Lung (tissue), 12 donors: ENCODE results near the gene CYP4B1. TPM values are rescaled to one million over a fixed set of nuclear protein-coding genes. Genes with fewer than 3 reads are reported as not detected.

Experiments used
- ATAC-seq: fragments of 200-7000 bp; cut with Tn5 transposase; one replicate; pipeline ENCODE4 v1.9.1; 2020; ENCODE audit warnings: moderate number of reproducible peaks; ENCODE audit not compliant: insufficient read depth, low FRiP score
- DNase-seq, 3 donors: peaks; one replicate each; pipeline ENCODE4 v3.0.0-alpha.2; 2013 to 2017
- H3K27ac ChIP-seq, 2 donors: one replicate each; pipeline ENCODE4 v1.5.1; 2013; ENCODE audit warnings: mild to moderate bottlenecking in 2 of 2, moderate library complexity in 2 of 2, control low read depth in 1 of 2, inconsistent platforms in 1 of 2, low read depth in 1 of 2, low read length in 1 of 2
- H3K27me3 ChIP-seq, 3 donors: one replicate each; pipeline ENCODE4 v1.5.1; 2013; ENCODE audit warnings: low read length in 2 of 3; ENCODE audit not compliant: control insufficient read depth in 3 of 3, insufficient read depth in 3 of 3
- H3K36me3 ChIP-seq, 4 donors: one replicate each; pipeline ENCODE4 v1.5.1; 2013; ENCODE audit warnings: low read length in 4 of 4, mild to moderate bottlenecking in 1 of 4, moderate library complexity in 1 of 4; ENCODE audit not compliant: control insufficient read depth in 4 of 4, insufficient read depth in 4 of 4
- H3K4me1 ChIP-seq, 5 donors: one replicate each; pipeline ENCODE4 v1.5.1; 2013; ENCODE audit warnings: low read length in 5 of 5, mild to moderate bottlenecking in 2 of 5, moderate library complexity in 1 of 5; ENCODE audit not compliant: control insufficient read depth in 5 of 5, insufficient read depth in 5 of 5
- H3K4me3 ChIP-seq: one replicate; pipeline ENCODE4 v1.5.1; 2013; ENCODE audit warnings: mild to moderate bottlenecking, control low read depth, moderate library complexity
- H3K9ac ChIP-seq, 2 donors: one replicate each; pipeline ENCODE4 v1.5.1; 2013; ENCODE audit warnings: low read length in 2 of 2, control low read depth in 1 of 2; ENCODE audit not compliant: insufficient read depth in 1 of 2
- H3K9me3 ChIP-seq, 4 donors: one replicate each; pipeline ENCODE4 v1.5.1; 2013; ENCODE audit warnings: low read length in 3 of 4, mild to moderate bottlenecking in 1 of 4, moderate library complexity in 1 of 4; ENCODE audit not compliant: control insufficient read depth in 4 of 4, insufficient read depth in 3 of 4
- WGBS, 2 donors: extraction: QIAGEN DNeasy Blood & Tissue Kit; methylation state at CpG; one replicate each; pipeline ENCODE4 v1.1.7; 2013; 5-methylcytosine and 5-hydroxymethylcytosine counted together
- polyA plus RNA-seq, 2 donors: library from polyadenylated mRNA; stranded (reverse); fragments of 200-250 nt; gene quantifications; one replicate each; pipeline ENCODE4 v1.2.1, GENCODE V29; 2013
- total RNA-seq, 2 donors: library from RNA; depleted of rRNA in 1 of 2; stranded (reverse); fragments of >200 nt in 1 of 2; gene quantifications; one replicate each; pipeline ENCODE4 v1.2.1, GENCODE V29; 2014 to 2021
- TF ChIP-seq, protein P1 (sequence below): IDR thresholded peaks from 2 replicates; pipeline ENCODE4 v1.5.1; 2012; ENCODE audit warnings: mild to moderate bottlenecking; ENCODE audit errors: control extremely low read depth, extremely low read depth
- donor health status: control.
- donor health status: control.
- donor health status: Bipolar disorder and iron deficiency.
- donor health status: healthy.
- donor health status: DM: yes; HTN: yes; CAD: no.

The CYP4B1 gene
- total and polyA plus RNA-seq, 4 donors: 75.7 to 180 (median 157) TPM

DNA sequence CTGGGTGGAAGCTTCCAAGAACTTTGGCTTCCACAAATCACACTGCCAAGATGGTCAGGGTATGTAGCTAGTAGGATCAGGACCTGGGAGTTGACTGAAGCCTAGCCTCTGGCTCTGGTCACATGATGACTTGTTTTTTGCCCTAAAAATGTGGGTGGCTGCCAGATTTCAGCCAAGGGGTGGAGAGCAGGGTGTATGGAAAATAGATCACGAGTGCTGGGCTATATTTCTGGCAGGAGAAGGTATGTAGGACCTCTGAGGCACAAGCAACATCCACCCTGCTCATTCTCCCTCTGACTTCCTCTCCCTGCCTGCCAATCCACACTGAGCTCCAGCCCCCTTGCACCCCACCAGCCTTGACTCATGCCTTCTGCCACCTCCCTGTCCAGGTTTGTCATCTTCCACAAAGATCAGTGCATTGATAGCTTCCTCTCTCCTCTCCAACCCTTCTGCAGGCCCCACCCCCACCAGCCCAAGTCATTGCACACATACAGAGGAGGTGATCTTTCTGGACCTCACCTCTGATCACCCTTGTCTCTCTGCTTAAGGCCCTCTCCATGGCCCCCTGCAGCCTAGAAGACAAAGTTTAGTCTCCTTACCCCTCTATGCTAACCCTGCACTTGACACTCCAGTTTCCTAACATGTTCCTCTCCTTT, 8.3 kb upstream of the CYP4B1 start:
- 28 to 67% methylated on average over 1 of the region's 1 CpG for WGBS, 2 donors
- no peaks in the 10 kb centered on the region for H3K9me3 ChIP-seq
- TF ChIP-seq, protein P1, sequence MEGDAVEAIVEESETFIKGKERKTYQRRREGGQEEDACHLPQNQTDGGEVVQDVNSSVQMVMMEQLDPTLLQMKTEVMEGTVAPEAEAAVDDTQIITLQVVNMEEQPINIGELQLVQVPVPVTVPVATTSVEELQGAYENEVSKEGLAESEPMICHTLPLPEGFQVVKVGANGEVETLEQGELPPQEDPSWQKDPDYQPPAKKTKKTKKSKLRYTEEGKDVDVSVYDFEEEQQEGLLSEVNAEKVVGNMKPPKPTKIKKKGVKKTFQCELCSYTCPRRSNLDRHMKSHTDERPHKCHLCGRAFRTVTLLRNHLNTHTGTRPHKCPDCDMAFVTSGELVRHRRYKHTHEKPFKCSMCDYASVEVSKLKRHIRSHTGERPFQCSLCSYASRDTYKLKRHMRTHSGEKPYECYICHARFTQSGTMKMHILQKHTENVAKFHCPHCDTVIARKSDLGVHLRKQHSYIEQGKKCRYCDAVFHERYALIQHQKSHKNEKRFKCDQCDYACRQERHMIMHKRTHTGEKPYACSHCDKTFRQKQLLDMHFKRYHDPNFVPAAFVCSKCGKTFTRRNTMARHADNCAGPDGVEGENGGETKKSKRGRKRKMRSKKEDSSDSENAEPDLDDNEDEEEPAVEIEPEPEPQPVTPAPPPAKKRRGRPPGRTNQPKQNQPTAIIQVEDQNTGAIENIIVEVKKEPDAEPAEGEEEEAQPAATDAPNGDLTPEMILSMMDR: no peak
- ATAC-seq: no peak
- DNase-seq: no peak
- H3K4me3 ChIP-seq: no peak overlapping the region
- no peak overlapping the region for H3K27ac ChIP-seq
- no peaks in the 10 kb centered on the region for H3K27me3 ChIP-seq
- H3K36me3 ChIP-seq: no peaks in the 10 kb centered on the region
- H3K9ac ChIP-seq: no peak overlapping the region
- H3K4me1 ChIP-seq: peaks cover 0 to 3% (median 0%) of the 10 kb centered on the region in 5 donors

DNA sequence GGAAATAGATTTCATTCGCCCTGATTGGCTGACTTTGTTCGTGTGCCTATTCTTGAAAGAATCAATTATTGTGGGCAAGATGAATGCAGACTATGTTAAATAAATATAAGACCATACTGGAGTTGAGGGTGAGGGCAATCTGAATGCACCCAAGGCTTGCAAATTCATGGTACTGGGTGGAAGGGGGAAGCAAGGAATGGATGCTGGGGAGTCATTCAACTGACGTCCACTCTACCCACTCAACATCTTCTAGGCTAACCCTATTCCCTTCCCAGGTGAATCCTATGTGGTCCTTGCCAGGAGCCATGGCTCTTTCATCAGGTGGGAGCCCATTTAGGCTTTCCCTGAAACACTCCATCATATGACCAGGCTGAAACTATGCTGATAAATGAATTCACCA, 5.7 kb upstream of the CYP4B1 start:
- Histone ChIP-seq H3K27ac (no peak overlapping the region), H3K9me3 (no peaks in the 10 kb centered on the region), H3K9ac (no peak overlapping the region), H3K4me3 (no peak overlapping the region), H3K27me3 (no peaks in the 10 kb centered on the region), H3K4me1 (peaks cover 0 to 3% (median 0%) of the 10 kb centered on the region in 5 donors), H3K36me3 (no peaks in the 10 kb centered on the region)
- WGBS, 2 donors: 85 to 87% methylated on average over 3 of the region's 3 CpGs
- DNase-seq: no peak
- ATAC-seq: no peak
- TF ChIP-seq, protein P1: no peak

DNA sequence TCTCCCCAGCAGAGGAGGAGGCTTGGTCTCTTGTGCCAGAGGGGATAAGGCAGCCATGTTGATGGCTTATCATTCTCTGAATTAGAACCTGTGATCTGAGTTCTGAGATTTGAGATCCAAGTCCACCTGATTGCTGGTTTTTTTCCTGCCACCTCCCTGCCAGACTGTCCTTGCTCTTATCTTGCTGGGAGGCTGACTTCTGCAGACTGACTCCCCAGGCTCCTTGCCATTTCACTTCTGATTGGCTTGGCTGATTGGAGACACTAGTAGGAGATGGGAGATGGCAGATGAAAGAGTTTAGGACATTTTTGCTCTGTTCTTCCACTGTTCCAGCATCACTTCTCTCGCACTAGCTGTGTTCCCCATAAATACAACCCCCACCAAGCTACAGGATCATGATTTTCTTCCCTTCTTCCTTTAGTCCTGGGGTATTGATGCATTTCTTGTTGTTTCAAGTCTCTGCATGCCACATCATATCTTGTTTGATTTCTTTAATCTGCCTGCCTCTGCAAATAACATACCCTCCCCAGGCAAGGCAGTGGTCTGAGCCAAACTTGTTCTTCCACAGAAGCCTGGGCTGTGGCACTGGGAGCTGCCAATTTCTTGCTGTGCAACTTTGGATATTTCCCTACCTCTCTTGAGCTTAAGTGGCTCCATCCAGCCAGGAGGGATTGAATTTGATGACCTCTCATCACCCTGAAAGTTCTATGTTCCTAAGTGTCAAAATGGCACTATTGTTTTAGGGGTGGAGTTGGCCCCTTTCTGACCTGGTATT, 963 bp upstream of the CYP4B1 start:
- no peak overlapping the region for H3K9ac ChIP-seq
- no peak for ATAC-seq
- TF ChIP-seq, protein P1: no peak
- DNase-seq: no peak
- H3K27me3 ChIP-seq: no peaks in the 10 kb centered on the region
- peaks cover 0 to 3% (median 0%) of the 10 kb centered on the region in 5 donors for H3K4me1 ChIP-seq
- no peaks in the 10 kb centered on the region for H3K9me3 ChIP-seq
- H3K4me3 ChIP-seq: no peak overlapping the region
- no peak overlapping the region for H3K27ac ChIP-seq
- 88 to 93% methylated on average over 1 of the region's 1 CpG for WGBS, 2 donors
- no peaks in the 10 kb centered on the region for H3K36me3 ChIP-seq
